ENCODE measurements around the gene DAGLA.

DAGLA gene

DNA sequence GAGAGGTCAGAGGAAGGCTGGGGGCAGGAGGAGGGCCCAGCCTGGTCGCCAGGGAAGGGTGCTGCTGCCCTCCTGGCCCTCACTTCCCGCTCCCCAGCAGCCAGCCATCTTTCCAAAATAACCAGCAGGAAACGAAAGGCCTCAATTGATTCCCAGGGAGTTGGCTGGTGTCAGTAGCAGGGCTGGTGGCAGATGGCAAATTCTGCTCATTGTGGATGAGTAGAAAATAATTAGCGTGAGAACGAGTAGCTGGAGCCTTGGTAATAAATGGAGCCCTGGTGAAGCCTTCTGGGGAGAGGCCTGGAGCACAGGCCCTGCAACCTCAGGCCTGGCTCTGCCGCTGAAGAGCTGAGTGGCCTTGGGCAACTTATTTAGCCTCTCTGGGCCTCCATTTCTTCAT is 31.3 kb downstream of the DAGLA start:
- peak; percentile 40 for DNase-seq

DNA sequence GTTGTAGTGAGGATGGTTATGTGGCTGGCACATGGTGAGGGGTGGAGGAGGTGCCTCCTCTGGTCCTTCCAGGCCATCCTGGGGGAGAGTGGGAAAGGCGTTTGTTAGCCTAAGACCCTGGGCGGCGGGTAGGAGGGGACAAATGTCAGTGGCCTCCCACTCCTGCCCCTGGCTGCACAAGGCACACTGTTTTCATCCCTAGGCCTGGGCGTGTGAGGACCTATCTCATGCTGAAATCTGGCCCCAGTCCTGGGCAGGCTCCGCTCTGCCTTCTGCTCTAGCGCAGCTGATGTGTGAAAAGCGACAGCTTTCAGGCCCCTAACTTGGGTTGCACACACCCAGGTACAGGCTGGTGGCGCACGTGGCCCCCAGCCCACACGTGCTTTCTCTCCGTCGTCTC is 32.1 kb downstream of the DAGLA start:
- DNase-seq, result no peak

DNA sequence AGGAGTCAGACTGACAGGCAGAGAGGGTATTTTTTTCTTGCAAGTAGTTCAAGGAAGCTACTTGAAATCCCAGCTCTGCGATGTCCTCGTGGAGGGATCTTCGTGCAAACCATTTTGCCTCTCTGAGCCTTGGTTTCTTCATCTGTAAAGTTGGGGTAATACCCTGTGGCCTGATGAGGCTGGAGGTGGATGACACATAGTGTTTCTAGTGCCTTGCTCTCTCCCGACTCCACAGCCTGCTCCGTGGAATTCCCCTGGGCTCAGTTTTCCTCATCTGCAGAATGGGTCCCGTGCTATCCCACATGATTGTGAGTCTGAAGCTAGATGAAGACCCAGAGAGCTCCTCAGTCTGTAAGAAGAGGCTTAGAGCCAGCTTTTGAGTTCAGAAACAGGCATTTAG is 32.7 kb downstream of the DAGLA start:
- DNase-seq, result no peak

DNA sequence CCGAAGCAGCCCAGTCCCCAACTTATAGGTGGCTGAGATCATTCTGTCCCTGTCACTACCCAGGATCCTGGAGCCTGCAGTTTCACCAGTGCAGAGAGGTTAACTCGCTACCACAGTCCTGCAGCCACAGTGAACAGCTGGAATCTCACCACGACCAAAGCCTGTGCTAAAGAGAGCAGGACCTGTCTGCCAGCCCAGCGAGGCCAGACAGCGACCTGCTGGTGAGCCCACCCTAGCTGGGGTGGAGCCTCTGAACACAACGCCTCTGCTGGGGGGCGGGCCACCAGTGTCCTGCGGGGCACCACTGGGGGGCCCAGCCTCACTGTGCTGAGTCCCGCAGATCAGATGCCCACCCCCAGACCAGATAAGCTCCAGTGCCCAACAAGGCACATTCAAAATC is 33.3 kb downstream of the DAGLA start:
- no peak for DNase-seq

DNA sequence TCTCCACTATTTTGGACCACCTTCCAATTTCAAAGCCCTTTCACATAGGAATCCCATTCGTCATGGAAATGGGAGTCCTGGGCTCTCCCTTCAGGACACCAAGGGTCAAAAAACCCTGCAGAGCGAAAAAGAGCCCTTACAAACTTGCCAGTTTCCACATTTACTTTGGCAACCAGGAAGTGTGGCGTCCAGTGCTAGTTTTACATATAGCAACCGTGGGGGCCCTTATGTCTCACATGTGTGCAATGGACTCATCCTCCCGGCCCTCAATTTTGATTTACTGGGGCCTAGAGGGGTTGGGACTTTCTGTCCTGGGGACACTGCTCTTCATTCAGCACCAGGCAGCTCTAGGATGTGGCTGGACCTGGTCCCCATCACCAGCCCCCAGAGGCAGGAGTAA is 33.7 kb downstream of the DAGLA start:
- no peak for DNase-seq

DNA sequence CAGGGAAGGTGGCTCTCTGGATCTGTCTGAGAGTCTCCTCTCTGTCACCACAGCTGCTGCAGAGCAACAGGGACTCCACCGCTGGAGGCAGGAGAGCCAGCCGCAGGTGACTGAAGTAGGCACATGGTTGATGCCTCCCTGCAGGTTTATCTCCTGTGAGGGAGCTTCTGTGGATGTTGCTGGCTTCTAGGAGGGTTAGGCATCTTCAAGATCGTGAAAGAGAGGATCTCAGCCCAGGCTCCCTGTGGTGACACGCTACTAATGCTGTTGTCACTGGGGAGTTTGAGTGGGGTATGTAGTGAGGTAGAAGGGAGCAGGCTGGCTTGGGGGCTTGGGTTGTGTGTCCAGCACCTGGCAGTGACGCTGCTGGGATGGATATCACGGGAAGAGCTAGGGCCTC is 34.1 kb downstream of the DAGLA start:
- no peak for DNase-seq

DNA sequence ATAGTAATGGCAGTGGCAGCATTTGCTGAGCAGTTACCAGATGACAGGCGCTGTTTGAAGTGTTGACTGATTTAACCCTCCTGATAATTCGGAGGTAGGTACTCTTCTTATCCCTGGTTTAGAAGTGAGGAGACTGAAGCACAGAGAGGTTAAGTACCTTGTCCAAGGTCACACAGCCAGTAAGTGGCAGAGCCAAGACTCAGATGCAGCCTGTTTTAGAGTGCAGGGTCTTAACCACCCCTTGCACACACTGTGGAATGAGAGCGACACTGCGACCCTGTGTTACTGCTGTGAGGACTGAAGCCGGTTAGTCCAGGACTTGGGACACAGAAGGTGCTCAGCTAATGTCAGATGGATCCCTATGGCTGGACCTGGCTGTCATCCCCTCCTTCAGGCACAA is 34.7 kb downstream of the DAGLA start:
- no peak for DNase-seq

DNA sequence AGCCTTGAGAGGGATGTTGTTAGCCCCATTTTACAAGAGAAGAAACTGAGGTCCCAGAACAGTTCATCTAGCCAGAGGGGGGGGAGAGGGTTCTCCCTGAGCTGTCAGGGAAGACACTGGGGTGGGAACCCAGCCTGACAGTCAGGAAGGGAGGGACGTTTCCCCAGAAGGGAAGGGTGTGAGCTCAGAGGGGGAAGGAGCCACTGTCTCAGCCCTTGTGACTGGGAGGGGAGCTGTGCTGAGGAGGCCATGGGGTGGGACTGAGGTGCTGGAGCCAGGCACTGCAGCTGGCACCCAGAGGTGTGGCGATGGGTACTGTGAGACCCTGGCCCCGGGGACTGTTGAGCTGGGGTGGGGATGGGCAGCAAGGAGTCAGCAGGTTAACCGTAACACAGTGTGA is 35.7 kb downstream of the DAGLA start:
- no peak for DNase-seq

DNA sequence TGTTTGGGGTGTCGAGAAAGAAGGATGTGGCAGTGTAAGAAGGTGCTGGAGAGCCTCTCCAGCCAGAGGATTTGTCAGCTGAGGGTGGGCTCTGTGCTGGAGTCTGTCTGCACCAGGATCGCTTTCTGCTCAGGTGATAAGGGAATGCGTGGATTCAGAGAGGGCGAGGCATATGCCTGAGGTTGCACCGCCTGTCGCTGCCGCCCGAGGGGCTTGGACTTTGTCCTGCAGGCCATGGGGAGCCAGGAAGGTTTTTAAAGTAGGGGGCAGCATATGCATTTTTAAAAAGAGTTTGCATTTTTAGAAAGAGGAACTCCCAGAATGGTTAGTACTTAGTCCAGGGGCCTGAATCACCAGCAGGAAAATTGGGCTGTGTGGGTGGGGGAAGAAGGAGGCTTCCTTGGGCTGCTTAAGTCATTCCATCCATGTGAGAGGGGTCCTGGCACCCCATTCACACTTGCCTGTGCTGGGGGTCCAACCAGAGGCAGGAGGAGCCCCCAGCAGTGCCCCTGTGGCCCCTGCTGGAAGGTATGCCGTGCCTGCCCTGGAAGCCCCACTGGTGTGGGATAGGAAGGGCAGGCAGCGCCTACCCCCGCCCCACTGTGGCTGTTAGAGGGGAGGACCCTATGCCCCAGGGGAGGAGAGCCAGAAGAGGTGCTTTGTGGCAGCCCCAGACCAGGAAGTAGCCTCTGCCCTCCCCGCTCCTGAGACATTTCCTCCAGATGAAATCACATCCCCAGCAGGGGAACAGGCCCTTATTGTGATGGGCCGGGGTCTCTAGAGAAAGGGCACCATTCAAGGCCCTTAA is 36.5 kb downstream of the DAGLA start:
- no peak for DNase-seq

DNA sequence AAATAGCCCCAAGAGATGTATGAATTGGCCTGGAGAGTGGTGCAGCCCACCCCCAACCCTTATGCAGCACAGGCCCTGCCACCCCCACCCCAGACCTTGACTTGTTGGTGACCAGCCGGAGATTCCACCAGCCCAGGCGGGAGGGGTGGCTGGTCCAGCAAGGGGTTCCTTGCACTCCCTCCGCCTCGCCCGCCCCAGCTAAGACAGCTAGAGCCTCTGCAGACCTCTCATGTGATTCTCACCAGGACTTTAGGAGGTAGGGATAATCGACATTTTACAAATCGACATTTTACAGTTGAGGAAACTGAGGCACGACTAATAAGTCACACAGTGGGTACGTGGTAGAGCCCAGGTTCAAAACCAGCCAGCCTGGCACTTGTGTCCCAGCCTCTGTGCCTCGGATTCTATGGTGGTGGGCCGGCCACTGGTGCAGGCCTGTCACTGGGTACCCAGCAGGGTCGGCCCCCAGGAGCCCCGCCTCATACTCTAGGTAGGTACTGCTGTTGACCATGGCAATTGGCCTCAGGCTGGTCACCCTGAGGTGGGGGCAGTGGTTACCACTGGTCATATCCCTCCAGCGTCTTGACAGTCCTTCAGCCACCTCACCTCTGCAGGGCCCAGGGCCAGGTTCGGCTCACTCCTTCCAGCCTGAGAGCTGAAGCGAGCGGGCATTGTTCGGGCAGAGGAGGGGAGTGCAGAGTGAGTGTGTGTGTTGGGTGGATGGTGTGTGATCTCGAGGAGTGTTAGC is 37.3 kb downstream of the DAGLA start:
- no peak for DNase-seq

DNA sequence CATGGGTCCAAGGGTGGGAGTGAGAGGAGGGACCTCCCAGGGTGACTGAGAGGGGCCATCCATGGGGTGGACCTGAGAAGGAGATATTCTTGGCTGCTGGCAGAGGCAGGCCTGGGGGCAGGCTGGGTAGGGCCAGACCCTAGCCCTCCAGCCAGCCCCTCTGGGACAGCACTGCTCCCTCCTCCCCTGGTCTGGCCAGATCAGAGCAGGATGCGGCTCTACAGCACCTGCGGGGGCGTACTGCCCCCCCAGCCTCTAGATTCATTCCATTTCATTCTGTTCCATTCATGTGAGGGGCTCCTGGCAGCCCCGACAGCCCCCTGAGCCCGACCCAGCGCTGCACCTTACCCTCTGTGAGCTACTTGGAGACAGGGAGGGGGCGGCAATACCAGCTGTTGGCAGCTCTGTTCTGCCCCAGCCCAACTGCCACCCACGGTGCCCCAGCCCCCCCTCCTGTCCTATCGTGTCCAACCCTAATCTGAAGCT is 37.9 kb downstream of the DAGLA start:
- DNase-seq, result no peak

DNA sequence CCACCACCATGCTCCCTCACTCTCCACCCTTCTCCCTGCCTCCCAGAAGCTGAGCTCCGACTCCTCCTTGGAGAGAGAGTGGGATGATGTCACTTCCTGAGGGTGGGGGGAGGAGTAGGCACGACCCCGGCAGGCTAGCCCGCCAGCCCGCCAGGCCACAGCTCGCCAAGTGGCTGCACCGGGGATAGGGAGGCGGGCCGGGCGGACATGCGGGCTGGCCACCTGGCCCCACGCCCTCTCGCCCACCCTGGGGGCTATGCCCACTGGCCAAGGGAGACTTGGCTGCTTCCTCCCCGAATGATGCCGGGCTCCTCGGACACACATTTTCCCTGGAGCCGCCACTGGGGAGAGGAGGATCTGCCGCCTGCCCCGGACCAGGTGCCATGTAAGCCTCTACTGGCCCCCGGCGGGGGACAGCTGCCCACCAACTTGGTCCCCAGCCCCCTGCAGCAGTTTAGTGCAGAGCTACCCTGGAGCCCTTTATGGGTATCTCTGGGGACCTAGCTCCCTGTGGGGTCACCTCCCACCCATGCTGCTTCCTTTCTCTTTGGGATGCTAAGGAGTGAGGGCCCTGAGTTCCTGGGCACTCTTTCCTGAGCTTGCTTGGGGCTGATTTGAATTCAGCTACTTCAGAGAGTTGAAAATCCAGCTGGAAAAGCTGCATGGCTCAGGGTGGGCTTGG is 38.6 kb downstream of the DAGLA start:
- DNase-seq, result no peak

DNA sequence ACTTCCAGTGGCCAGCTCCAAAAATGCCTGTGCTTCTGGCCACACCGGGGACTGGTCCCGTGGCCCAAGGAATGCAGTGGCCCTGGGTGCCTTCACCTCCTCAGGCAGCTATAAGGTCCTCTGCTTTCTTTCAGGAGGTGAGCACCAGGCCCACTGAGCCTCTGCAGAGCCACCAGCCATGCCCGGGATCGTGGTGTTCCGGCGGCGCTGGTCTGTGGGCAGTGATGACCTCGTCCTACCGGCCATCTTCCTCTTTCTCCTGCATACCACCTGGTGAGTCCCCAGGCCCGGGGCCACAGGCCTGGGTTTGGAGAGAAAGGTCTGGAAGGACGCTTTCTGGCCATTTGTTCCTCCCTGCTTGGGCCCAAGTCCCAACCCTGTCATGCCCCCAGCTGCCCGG is 39.8 kb downstream of the DAGLA start:
- no peak for DNase-seq

DNA sequence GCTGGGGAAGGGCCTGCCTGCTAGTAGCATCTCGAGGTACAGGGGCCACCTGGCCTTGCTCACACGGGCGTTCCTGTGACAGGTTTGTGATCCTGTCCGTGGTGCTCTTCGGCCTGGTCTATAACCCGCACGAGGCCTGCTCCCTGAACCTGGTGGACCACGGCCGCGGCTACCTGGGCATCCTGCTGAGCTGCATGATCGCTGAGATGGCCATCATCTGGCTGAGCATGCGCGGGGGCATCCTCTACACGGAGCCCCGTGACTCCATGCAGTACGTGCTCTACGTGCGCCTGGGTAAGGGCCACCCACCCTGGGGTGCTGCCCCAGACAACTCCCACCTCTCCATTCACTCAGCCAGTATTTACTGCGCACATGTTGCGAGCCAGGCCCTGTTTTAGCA is 40.4 kb downstream of the DAGLA start:
- no peak for DNase-seq

DNA sequence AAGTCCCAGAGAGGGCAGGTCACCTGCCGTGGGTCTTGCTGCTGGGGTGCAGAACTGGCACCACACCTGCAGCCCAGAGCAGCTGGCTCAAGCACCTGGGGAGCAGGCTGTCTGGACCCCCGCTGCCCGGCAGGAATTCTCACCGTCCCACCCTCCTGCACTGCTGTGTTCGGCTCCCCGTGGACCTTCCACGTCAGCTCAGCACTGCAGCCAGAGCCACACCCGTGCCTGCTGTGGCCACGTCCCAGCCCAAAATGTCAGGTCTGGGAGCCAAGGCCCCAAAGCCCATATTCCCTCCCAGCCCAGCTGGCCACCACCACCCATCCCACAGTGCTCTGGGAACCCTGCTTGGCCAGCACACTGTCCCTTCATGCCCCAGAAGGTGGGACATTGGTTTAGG is 44.2 kb downstream of the DAGLA start:
- DNase-seq, result no peak

DNA sequence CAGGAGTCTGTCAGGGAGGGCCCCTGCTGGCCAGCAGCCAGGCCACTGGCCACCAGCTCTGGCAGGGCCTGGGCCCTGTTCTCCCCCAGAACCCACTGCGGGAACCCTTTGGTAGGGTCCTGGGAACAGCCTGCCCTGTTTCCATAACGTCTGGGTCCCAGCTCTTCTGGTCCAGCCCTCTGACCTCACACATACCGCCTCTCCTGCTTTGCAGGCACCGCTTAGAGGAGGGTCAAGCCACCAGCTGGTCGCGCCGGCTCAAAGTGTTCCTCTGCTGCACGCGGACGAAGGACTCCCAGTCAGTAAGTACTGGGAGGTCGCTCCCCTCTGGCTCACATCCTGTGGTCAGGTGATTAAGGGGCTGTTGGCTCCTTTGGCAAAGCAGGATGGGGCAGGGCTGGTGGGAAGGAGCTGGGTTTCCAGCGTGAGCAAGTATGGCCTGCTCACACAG is 45.6 kb downstream of the DAGLA start:
- DNase-seq, result no peak

DNA sequence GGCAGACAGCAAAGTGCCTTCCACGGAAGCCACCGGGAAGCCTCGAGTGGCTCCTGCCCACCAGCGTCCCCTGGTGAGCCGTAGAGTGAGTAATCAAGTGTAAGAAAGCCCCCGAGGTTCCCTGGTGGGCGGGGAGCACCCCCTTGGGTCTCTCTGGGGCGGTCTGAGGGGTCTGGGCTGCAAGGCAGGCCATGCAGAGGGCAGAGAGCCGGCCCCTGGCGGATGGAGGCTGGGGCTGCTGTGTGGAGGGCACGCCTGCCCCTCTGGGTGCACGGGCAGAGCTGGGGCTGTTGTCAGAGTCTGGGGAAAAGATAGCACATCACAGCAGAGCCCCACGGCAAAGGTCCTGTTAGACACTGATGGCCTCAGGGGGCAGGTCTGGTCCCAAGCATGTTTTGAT is 46.6 kb downstream of the DAGLA start:
- no peak for DNase-seq

DNA sequence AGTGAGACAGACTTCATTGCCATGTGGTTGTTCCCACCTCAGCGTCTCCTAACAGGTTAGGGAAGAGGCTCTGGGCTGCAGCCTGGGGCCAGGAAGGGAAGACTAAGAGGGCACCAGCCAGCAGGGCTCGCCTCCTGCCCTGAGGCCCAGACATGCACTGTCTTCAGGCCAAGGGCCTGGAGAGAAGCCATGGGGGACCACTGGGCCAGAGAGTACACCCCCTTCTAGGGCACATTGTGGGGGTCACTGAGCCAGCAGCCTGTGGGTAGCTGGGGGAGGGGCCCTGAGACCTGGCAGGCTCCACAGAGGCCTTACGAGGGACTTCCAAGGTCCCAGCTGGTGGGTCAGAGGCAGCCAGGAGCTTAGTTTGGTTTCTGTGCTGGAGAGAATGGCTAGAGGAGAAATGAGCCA is 47.2 kb downstream of the DAGLA start:
- DNase-seq, result no peak

DNA sequence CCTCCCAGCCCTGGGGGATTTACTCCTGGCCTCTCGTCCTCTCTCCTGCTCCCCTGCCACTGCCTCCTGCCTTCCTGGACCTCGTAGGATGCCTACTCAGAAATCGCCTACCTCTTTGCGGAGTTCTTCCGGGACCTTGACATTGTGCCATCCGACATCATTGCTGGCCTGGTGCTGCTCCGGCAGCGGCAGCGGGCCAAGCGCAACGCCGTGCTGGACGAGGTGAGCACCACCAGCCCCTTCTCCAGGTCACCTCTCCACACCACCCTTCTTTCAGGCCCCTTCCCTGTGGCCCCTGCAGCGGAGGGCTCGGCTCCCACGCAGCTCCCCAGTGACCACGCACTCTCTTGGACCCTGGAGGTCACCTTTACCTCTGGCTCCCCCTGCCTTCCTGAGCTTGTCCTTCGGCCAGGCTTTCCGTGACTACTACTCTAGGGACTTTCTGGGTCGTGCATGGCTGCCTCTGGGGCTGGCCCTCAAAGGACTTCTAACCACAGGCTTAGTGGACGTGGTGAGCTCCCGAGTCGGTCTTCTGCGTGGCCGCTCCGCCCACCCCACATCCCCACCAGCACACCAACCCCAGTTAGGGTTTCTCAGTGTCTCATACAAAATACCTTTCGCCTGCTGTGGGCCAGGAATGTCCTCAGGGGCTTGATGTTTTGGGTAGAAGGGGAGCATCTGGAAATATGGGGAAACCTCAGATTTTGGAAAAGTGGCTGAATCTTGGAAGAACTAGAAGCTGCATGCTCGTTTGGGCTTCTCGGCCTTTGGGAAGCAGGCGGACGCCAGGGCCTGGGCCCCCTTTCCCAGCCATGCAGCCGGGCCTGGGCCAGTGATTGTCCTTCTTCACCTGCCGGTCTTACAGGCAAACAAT is 48.1 kb downstream of the DAGLA start:
- DNase-seq, result no peak

DNA sequence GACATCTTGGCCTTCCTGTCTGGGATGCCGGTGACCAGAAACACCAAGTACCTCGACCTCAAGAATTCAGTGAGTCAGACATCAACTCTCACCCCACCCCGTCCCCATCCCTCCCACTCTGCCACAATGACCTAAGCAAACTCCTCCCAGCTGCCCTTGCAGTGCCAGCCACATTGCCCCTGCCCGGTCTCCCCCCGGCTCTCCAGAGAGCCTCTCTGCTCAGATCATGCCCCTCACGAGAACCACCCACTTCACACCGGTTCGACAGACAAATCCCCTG is 48.7 kb downstream of the DAGLA start:
- no peak for DNase-seq

DNA sequence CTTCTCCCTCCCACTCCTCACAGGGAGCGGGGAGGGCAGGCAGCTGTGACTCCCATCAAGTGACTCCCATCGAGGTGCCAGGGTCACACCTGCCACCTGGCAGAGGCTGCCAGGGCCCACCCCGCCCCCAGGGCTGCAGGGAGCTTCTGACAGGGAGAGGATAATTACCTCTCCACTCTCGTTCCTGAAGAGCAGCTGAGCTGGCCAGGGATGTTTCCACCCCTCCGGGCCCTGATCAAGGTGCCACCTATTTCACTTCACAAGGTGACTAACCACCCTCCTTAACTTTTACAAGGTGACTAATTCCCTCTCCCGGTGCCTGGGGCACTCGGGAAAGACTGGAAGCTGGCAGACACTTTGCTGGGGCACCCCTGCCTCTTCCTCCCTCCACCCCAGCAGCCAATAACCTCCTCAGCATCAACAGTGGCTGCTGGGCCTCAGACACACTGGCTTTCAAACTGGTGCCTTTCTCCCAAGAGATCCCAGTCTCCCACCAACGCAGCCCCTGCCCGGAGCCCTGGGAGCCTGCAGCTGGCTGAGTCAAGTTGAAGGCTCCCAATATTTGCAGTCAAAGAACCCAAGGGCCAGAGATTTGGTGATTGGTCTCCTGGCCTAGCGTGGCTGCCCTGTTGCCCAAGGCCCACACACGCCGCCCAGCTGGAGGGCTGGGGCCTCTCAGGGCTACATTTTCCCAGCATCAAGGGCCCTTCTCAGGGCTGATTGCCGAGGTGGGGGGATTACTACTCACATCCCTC is 50.2 kb downstream of the DAGLA start:
- DNase-seq, result peak; percentile 81
